GM18868 (cell line): ENCODE results near the gene POM121C.
"Not testable (repeated sequence)": the region's sequence is repeated elsewhere in the genome, so short reads cannot be mapped to it uniquely, and the experiment has no call there.

Experiments
- ATAC-seq: cut with Tn5 transposase; IDR thresholded peaks from one replicate; pipeline ENCODE4 v1.9.1; 2021; ENCODE audit warnings: mild to moderate bottlenecking, moderate library complexity; ENCODE audit not compliant: unreplicated experiment

Gene POM121C

GRCh38 chr7:75397865-75398264, 88.2 kb downstream of the POM121C start:
- not testable (repeated sequence) for ATAC-seq

GRCh38 chr7:75395329-75395728, 90.8 kb downstream of the POM121C start, which contains the start of gene TRIM73:
TSS of gene TRIM73 (plus strand) at chr7:75395629. CDS start at chr7:75398934, 3,305 bp downstream.
- not testable (repeated sequence) for ATAC-seq

GRCh38 chr7:75393194-75393593, 92.9 kb downstream of the POM121C start:
- not testable (repeated sequence) for ATAC-seq

GRCh38 chr7:75374519-75375317, 111.4 kb downstream of the POM121C start:
- not testable (repeated sequence) for ATAC-seq

- not testable (repeated sequence) for ATAC-seq
Measured at GRCh38 chr7:75374144-75374518, 112.0 kb downstream of the POM121C start.

- not testable (repeated sequence) for ATAC-seq
Measured at GRCh38 chr7:75367313-75367712, 118.8 kb downstream of the POM121C start.
